Uterus (tissue), 2 donors: ENCODE data around the gene FAM98B.

Experiments
- POLR2A ChIP-seq, 2 donors: fragments of 450-650 bp; IDR thresholded peaks; one replicate each; pipeline ENCODE4 v1.6.1; 2016; ENCODE audit warnings: antibody characterized with exemption in 2 of 2, mild to moderate bottlenecking in 1 of 2, moderate library complexity in 1 of 2
- TF ChIP-seq, protein P1 (sequence below), 4 experiments: fragments of 200-600 bp in 2 of 4; fragments of 450-650 bp in 2 of 4; sonication (generic) in 2 of 4; IDR thresholded peaks; one replicate each; pipeline ENCODE4 v1.5.1; 2016 to 2019; ENCODE audit warnings: antibody characterized with exemption in 4 of 4, mild to moderate bottlenecking in 2 of 4, moderate library complexity in 1 of 4

- no peak for TF ChIP-seq POLR2A (IDR thresholded peaks at IDR 0.05)
- TF ChIP-seq, protein P1, sequence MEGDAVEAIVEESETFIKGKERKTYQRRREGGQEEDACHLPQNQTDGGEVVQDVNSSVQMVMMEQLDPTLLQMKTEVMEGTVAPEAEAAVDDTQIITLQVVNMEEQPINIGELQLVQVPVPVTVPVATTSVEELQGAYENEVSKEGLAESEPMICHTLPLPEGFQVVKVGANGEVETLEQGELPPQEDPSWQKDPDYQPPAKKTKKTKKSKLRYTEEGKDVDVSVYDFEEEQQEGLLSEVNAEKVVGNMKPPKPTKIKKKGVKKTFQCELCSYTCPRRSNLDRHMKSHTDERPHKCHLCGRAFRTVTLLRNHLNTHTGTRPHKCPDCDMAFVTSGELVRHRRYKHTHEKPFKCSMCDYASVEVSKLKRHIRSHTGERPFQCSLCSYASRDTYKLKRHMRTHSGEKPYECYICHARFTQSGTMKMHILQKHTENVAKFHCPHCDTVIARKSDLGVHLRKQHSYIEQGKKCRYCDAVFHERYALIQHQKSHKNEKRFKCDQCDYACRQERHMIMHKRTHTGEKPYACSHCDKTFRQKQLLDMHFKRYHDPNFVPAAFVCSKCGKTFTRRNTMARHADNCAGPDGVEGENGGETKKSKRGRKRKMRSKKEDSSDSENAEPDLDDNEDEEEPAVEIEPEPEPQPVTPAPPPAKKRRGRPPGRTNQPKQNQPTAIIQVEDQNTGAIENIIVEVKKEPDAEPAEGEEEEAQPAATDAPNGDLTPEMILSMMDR (IDR thresholded peaks at IDR 0.05): no peak
These were observed 53.1 kb downstream of the FAM98B start for GRCh38 chr15:38506997-38507396.
